HG02938 (cell line): ENCODE data around the gene CHRNB4.

ENCODE experiments used
- ATAC-seq: cut with Tn5 transposase; IDR thresholded peaks from one replicate; pipeline ENCODE4 v1.9.1; 2021; ENCODE audit warnings: mild to moderate bottlenecking, moderate library complexity; ENCODE audit not compliant: unreplicated experiment

The CHRNB4 gene

GRCh38 chr15:78634210-78635145 lies 6.5 kb downstream of the CHRNB4 start:
- ATAC-seq: no peak

- no peak for ATAC-seq
Observed at GRCh38 chr15:78633348-78633747, 7.7 kb downstream of the CHRNB4 start.

- ATAC-seq: no peak
Observed at GRCh38 chr15:78630886-78631633, 9.9 kb downstream of the CHRNB4 start.

- no peak for ATAC-seq
Observed at GRCh38 chr15:78629716-78630065, 11.3 kb downstream of the CHRNB4 start.

- no peak for ATAC-seq
Observed at GRCh38 chr15:78629031-78629715, 11.8 kb downstream of the CHRNB4 start.

- no peak for ATAC-seq
Observed at GRCh38 chr15:78628227-78628626, 12.8 kb downstream of the CHRNB4 start.

- ATAC-seq: no peak
Observed at GRCh38 chr15:78627348-78627747, 13.7 kb downstream of the CHRNB4 start.

GRCh38 chr15:78626381-78626995 lies 14.5 kb downstream of the CHRNB4 start:
- no peak for ATAC-seq

- no peak for ATAC-seq
Observed at GRCh38 chr15:78625606-78626280, 15.3 kb downstream of the CHRNB4 start.

- ATAC-seq: no peak
Observed at GRCh38 chr15:78624651-78625590, 16.1 kb downstream of the CHRNB4 start.

GRCh38 chr15:78623786-78624497 lies 17.1 kb downstream of the CHRNB4 start:
- ATAC-seq: no peak

- ATAC-seq: no peak
Observed at GRCh38 chr15:78621810-78622402, 19.1 kb downstream of the CHRNB4 start.

GRCh38 chr15:78620527-78621421 lies 20.2 kb downstream of the CHRNB4 start, which contains the start of gene CHRNA3:
CHRNA3 (minus strand) TSS chr15:78620996; CDS start chr15:78620794, 202 bp downstream.
- ATAC-seq: no peak

GRCh38 chr15:78620021-78620526 lies 20.9 kb downstream of the CHRNB4 start:
- no peak for ATAC-seq

- no peak for ATAC-seq
Observed at GRCh38 chr15:78619022-78619950, 21.7 kb downstream of the CHRNB4 start.

GRCh38 chr15:78618490-78618934 lies 22.5 kb downstream of the CHRNB4 start:
- no peak for ATAC-seq
